SK-N-SH (cell line): ENCODE results near the gene KIR2DL4. TPM values are rescaled to one million over a fixed set of nuclear protein-coding genes. Genes with fewer than 3 reads are reported as not detected.
"Not testable (repeated sequence)": the region's sequence is repeated elsewhere in the genome, so short reads cannot be mapped to it uniquely, and the experiment has no call there.

Experiments
- CTCF ChIA-PET: fragments of 300-600, 350-600 bp; formaldehyde crosslinking; extraction: SDS; loops from one replicate; lab custom pipeline; 2021; lab: Yijun Ruan, JAX
- POLR2A ChIA-PET: fragments of 350-600 bp; sonication (Branson Sonifier 250); formaldehyde crosslinking; extraction: SDS; loops from one replicate; lab custom pipeline; 2020; ENCODE audit warnings: antibody characterized with exemption, inconsistent platforms; lab: Yijun Ruan, JAX
- DNase-seq: peaks from one replicate; pipeline ENCODE4 v3.0.0; 2012
- H2AFZ ChIP-seq: fragments of 200-600 bp; sonication (generic); 2 replicates; pipeline ENCODE4 v1.8.1; 2016; ENCODE audit warnings: antibody characterized with exemption, mild to moderate bottlenecking, low read depth
- H3F3A ChIP-seq: fragments of 200-600 bp; sonication (generic); replicated peaks from 2 replicates; pipeline ENCODE3; 2016; ENCODE audit warnings: antibody characterized with exemption, mild to moderate bottlenecking; ENCODE audit not compliant: insufficient read depth
- H3K27ac ChIP-seq, 2 experiments: fragments of 200-500 bp in 1 of 2; fragments of 200-600 bp in 1 of 2; sonication (Bioruptor generic) in 1 of 2; sonication (generic), shearing (Covaris generic) in 1 of 2; 2 replicates each; pipeline versions ENCODE4 v1.5.1 to v1.6.1; 2014 to 2016; ENCODE audit warnings: low read depth in 2 of 2, inconsistent platforms in 1 of 2, low read length in 1 of 2, mild to moderate bottlenecking in 1 of 2, mixed read lengths in 1 of 2
- H3K27me3 ChIP-seq: fragments of 200-600 bp; sonication (generic), shearing (Covaris generic); 2 replicates; pipeline ENCODE4 v1.6.1; 2016; ENCODE audit warnings: mixed run types; ENCODE audit not compliant: insufficient read depth
- H3K36me3 ChIP-seq, 2 experiments: fragments of 200-500 bp in 1 of 2; fragments of 200-600 bp in 1 of 2; sonication (Bioruptor generic) in 1 of 2; sonication (generic) in 1 of 2; replicated peaks in 1 of 2; 2 replicates each; pipeline versions ENCODE3 to v1.5.1; 2014 to 2016; ENCODE audit warnings: low read length in 1 of 2, mild to moderate bottlenecking in 1 of 2; ENCODE audit not compliant: insufficient read depth in 2 of 2, control insufficient read depth in 1 of 2
- H3K4me1 ChIP-seq, 2 experiments: fragments of 200-500 bp in 1 of 2; fragments of 200-600 bp in 1 of 2; sonication (Bioruptor generic) in 1 of 2; sonication (generic), shearing (Covaris generic) in 1 of 2; 2 replicates each; pipeline versions ENCODE4 v1.5.1 to v1.6.1; 2014 to 2016; ENCODE audit warnings: low read depth in 1 of 2, low read length in 1 of 2, mixed run types in 1 of 2; ENCODE audit not compliant: insufficient read depth in 2 of 2, control insufficient read depth in 1 of 2
- H3K4me2 ChIP-seq: fragments of 200-600 bp; sonication (generic), shearing (Covaris generic); 2 replicates; pipeline ENCODE4 v1.6.1; 2017; ENCODE audit warnings: mixed run types
- H3K4me3 ChIP-seq, 2 experiments: fragments of 200-500 bp in 1 of 2; fragments of 200-600 bp in 1 of 2; sonication (Bioruptor generic) in 1 of 2; sonication (generic), shearing (Covaris generic) in 1 of 2; 2 replicates each; pipeline versions ENCODE4 v1.5.1 to v1.8.1; 2014 to 2016; ENCODE audit warnings: low read depth in 2 of 2, inconsistent platforms in 1 of 2, low read length in 1 of 2, mild to moderate bottlenecking in 1 of 2, mixed read lengths in 1 of 2, moderate library complexity in 1 of 2
- H3K79me2 ChIP-seq: fragments of 200-600 bp; sonication (generic); 2 replicates; pipeline ENCODE4 v1.8.1; 2017; ENCODE audit warnings: mild to moderate bottlenecking; ENCODE audit not compliant: insufficient read depth
- H3K9ac ChIP-seq: fragments of 200-600 bp; sonication (generic); 2 replicates; pipeline ENCODE4 v1.6.1; 2017; ENCODE audit warnings: mixed run types
- H3K9me2 ChIP-seq: fragments of 200-600 bp; sonication (generic); 2 replicates; pipeline ENCODE4 v1.6.1; 2017; ENCODE audit warnings: mixed run types
- H3K9me3 ChIP-seq: fragments of 200-600 bp; sonication (generic); 2 replicates; pipeline ENCODE4 v1.6.1; 2017; ENCODE audit warnings: mixed run types, mild to moderate bottlenecking, moderate library complexity
- H4K20me1 ChIP-seq: fragments of 200-600 bp; sonication (generic); 2 replicates; pipeline ENCODE4 v1.6.1; 2017; ENCODE audit warnings: mild to moderate bottlenecking, mixed run types; ENCODE audit not compliant: insufficient read depth
- WGBS: methylation state at CpG from one replicate; pipeline ENCODE4 v1.1.6; 2017; ENCODE audit warnings: low lambda C conversion rate; 5-methylcytosine and 5-hydroxymethylcytosine counted together
- polyA plus RNA-seq, 3 experiments: library from polyadenylated mRNA; depleted of rRNA; stranded (reverse); fragments of >200 nt; gene quantifications; 2 replicates each; pipeline ENCODE4 v1.2.3, GENCODE V29; 2012

The KIR2DL4 gene
- polyA plus RNA-seq, 1 of the 3 experiments (the other 2 are of a cell fraction), result not detected

- H3K36me3 ChIP-seq, H3K4me2 ChIP-seq, H2AFZ ChIP-seq, H3F3A ChIP-seq, H3K79me2 ChIP-seq, CTCF ChIA-PET, DNase-seq, H4K20me1 ChIP-seq, H3K4me3 ChIP-seq, H3K27me3 ChIP-seq, H3K27ac ChIP-seq, POLR2A ChIA-PET, H3K9ac ChIP-seq, H3K9me3 ChIP-seq, H3K9me2 ChIP-seq, H3K4me1 ChIP-seq: not testable (repeated sequence)
- 13% methylated on average over 5 of the region's 5 CpGs for WGBS
These were observed 31.7 kb downstream of the KIR2DL4 start for GRCh38 chr19:54835126-54835525.

- H3K4me1 ChIP-seq, H3K9ac ChIP-seq, H3K27me3 ChIP-seq, H2AFZ ChIP-seq, H3F3A ChIP-seq, H3K4me2 ChIP-seq, H3K27ac ChIP-seq, H4K20me1 ChIP-seq, DNase-seq, CTCF ChIA-PET, H3K79me2 ChIP-seq, H3K36me3 ChIP-seq, H3K9me2 ChIP-seq, POLR2A ChIA-PET, H3K9me3 ChIP-seq, H3K4me3 ChIP-seq: not testable (repeated sequence)
- WGBS, result 9% methylated on average over 2 of the region's 2 CpGs
These were observed 34.1 kb downstream of the KIR2DL4 start for GRCh38 chr19:54837522-54837921.

- H3K27me3 ChIP-seq, H3K4me2 ChIP-seq, H3K9me2 ChIP-seq, H3K9me3 ChIP-seq, H3K4me3 ChIP-seq, H3K27ac ChIP-seq, H3K4me1 ChIP-seq, H3F3A ChIP-seq, POLR2A ChIA-PET, DNase-seq, H4K20me1 ChIP-seq, H3K36me3 ChIP-seq, H2AFZ ChIP-seq, H3K79me2 ChIP-seq, CTCF ChIA-PET, H3K9ac ChIP-seq: not testable (repeated sequence)
- 3% methylated on average over 8 of the region's 8 CpGs for WGBS
These were observed 39.8 kb downstream of the KIR2DL4 start for GRCh38 chr19:54843171-54843570.

- H2AFZ ChIP-seq, DNase-seq, POLR2A ChIA-PET, H3F3A ChIP-seq, H3K36me3 ChIP-seq, H4K20me1 ChIP-seq, H3K79me2 ChIP-seq, H3K9me2 ChIP-seq, H3K27ac ChIP-seq, H3K4me2 ChIP-seq, H3K4me1 ChIP-seq, CTCF ChIA-PET, H3K27me3 ChIP-seq, H3K9ac ChIP-seq, H3K4me3 ChIP-seq, H3K9me3 ChIP-seq: not testable (repeated sequence)
- WGBS, result 25% methylated on average over 16 of the region's 16 CpGs
These were observed 46.7 kb downstream of the KIR2DL4 start, which contains the start of gene KIR3DL2 for GRCh38 chr19:54850061-54850640. Gene KIR3DL2 (plus strand): TSS chr19:54850443. CDS start chr19:54850476, 33 bp downstream.
